Stimulated activated CD8-positive, alpha-beta memory T cell treated with anti-CD3 and anti-CD28 coated beads, Interleukin-15, amount 100 ng/mL, for 1 hour (primary cell): ENCODE data around the gene HGFAC.

Experiments
- DNase-seq: peaks from one replicate; pipeline ENCODE4 v3.0.0-alpha.2; 2020; ENCODE audit warnings: low read depth

The HGFAC gene

DNA sequence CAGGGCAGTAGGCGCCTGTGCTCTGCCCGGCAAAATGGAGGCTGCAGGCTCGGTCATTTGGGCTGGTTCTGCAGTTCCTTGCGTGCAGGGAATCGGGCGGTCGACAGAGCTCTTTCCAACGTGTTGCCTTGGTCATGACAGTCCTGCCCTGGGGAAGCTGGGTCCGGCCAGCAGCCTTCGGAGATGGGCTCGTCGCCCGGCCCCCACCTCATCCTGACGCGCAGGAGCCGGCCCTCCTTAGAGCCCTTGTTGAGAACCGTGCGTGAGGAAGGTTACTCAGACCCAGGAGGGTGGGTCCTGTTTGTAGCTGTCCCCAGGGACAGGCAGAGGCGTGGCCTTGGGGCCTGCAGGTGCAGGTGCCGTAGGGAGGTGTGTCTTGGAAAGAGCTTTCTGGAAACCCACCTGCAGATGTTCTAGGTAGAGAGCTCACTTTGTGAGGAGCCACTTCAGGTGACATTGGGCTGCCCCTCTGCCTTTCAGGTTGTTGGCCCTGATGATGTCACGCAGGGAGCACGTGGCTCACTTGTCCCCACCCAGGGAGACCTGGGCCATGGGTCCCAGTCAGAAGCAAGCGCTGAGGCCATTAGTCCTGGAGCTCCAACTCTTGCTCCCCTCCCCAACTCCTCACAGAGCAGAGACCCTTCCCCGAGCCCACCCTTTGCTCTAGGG lies 15.2 kb upstream of the HGFAC start:
- no peak for DNase-seq

DNA sequence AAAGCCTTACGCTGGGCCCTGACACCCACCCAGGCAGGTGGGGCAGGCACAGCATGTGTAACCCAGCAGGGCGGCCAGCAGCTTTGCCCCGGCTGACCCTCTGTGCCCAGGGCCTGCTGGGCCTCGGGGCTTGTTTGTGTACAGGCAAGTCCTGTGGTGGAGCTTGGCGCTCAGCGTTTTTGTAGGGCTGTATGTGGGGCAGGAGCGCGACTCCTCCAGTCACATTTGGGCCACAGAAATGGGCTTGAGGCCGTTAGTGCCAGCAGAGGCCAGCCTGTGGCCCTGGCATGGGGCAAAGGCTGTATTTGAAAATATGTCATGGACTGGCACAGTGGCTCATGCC lies 14.7 kb upstream of the HGFAC start:
- DNase-seq: no peak

DNA sequence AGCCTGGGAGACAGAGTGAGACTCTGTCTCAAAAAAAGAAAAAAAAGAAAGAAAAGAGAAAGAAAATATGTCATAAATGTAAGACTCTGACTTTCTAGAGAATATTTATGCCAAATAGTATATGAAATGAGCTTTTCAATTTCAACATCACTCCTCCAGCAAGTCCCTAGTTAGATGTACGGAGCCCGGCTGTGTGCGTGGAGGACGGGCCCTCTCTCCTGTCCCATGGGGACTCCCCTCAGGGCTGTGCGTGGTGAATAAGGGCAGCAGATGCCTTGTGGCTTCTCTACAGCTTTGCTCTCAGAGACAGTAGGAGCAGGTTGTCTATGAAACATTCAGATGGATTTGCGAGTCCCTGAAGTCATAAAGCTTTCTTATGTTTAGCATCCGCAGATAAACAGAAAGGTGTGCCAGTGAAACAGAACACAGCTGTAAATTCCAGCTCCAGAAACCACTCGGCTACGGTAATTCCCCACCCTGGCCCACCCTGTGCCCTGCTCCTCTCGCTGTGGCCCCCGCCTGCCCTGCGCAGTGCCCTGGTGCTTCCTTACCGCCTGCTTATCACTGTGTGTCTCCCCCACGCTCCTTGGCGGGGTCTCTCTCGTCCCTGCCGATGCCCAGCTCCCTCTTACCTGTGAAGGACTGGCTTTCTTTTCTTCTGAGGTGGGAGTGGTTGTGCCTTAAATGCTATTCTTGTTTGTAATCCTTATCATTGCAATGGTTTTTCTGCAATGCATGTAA lies 13.9 kb upstream of the HGFAC start:
- DNase-seq: no peak

DNA sequence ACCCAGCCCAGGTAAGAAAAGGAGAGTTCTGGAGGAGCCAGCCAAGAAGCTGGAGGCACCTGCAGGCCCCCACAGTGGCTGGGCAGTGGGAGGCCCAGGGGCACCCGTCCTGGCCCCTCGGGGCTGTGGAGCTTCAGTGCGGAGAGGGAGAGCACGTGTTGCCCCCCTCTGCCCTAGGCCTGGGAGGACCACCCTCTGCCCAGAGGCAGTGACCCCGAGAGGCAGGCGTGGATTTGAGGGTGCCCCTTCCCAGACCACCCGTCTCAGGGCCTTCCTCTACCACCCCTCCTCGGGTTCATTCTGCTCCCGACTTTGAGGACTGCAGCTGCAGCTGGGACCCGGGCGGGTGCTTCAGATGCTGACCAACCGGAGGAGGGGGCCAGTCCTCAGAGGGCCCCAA lies 12.1 kb upstream of the HGFAC start:
- no peak for DNase-seq

DNA sequence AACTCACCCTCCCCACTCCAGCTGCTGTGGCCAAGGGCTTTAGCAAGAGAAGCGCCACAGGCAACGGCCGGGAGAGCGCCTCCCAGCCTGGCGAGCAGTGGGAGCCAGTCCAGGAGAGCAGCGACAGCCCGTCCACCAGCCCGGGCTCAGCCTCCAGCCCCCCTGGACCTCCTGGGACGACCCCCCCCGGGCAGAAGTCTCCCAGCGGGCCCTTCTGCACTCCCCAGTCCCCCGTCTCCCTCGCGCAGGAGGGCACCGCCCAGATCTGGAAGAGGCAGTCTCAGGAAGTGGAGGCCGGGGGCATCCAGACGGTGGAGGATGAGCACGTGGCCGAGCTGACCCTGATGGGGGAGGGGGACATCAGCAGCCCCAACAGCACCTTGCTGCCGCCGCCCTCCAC lies 11.2 kb upstream of the HGFAC start:
- DNase-seq: no peak

DNA sequence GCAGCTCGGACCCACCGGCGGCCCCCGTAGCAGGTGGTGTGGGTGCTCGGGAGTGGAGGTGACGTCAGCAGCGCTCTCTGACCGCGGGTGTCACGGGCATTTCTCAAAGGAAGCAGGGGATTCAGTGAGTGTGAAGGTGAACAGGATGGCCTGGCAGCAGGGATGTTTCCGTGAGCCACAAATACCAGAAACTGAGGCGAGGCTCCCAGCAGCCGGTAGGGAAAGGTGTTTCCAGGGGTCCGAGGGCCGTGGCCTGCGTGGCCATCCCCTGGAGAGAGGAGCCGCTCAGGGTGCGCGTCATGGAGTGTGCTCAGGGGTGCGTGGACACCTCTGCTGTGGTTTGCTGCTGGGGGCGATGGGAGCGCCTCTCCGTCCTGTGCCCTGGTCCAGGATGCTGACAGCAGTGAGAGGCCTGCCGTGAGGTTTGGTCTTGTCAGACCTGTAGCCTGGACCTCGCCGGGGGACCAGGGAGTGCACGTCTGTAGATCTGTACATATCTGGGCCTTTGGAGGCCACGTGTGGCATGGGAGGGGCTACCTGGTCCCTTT lies 10.2 kb upstream of the HGFAC start:
- no peak for DNase-seq

DNA sequence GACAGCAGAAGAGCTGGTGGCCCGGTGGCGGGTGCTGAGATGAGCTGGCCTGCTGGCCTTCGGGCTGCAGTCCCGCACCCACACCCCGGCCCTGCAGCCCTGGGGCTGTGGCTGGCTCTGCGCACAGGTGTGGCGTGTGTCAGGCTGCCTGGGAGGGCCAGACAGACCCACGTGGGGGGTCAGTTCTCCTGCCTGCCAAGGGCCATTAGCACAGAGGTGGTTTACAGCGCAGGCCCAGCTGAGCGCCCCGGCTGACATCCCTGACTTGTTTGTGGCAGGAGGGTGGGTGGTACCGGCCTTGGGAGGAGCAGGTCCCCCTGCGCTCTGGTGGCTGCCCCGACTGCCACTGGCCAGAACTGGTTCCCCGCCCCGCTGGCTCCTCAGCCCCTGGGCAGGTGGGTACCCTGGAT lies 9.4 kb upstream of the HGFAC start:
- no peak for DNase-seq

DNA sequence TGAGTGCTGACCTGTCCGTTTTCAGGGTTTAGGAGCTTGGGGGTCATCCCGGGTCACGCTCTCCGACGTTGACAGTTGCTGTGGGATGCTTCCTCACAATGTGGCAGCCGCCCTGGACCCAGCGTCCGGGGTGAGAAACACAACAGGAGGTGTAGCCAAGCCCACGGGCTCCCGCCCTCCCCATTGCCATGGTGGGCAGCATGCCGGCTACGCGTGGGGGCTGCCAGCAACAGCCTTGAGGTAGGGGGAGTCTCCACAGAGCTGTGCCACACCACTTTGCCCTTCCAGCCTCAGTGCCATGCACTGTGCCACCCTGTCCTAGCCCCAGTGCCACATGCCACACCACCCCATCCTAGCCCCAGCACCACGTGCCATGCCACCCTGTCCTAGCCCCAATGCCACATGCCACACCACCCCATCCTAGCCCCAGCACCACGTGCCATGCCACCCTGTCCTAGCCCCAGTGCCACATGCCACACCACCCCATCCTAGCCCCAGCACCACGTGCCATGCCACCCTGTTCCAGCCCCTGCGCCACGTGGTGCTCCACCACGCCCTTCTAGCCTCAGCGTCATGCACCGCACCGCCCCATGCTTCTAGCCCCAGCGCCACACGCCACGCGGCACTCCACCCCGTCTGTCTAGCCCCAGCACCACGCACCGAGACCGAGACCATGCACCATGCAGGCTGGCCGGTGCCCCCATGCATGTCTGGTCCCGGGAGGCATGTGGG lies 8.5 kb upstream of the HGFAC start:
- DNase-seq: no peak

DNA sequence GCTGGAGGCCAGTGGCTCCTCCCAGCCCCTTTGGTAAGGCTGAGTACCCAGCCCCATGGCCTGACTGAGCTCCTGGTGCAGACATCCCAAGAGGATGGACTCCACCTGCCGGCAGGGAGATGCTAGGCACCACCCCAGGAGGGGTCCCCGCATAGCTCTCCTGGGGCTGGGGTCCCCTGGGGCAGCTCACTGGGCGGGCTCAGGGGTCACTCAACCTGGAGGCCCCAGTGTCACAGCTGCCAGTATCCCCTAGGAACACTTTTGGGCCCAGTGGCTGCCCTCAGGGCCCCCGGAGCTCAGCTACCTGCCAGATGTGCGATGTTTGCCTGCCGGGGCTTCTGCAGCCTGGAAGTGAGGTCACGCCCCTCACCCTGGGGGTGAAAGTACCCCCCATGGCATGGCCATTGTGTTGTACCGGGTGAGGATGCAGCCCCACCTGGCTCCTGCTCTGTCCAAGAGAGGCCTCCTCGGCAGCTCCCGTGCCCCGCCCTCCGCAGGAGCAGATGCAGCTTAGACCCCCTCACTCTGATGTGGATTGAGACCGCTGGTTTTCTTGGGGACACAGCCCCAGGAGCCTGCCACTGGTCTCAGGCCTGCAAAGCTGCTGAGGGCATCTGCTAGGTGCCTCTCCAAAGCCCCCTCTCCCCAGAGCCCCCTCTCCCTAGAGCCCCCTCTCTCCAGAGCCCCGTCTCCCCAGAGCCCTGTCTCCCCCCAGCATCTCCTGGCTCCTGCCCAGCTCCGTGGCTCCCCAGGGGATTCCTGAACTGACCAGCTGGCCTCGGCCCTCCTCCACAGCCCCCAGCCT lies 6.7 kb upstream of the HGFAC start:
- DNase-seq: no peak

DNA sequence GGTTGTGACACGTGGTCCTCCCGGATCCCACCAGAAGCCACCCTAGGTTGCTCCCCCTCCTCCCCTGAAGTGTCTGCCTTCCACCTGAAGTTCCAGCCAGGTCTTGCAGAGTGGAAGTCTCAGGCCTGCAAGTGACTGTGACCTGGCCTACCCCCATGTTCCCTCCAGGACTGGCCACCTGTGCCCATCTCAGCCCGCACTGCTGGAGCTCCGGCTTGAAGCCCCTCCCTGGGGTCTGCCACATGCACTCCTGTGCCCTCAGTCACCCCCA lies 6.1 kb upstream of the HGFAC start:
- no peak for DNase-seq

DNA sequence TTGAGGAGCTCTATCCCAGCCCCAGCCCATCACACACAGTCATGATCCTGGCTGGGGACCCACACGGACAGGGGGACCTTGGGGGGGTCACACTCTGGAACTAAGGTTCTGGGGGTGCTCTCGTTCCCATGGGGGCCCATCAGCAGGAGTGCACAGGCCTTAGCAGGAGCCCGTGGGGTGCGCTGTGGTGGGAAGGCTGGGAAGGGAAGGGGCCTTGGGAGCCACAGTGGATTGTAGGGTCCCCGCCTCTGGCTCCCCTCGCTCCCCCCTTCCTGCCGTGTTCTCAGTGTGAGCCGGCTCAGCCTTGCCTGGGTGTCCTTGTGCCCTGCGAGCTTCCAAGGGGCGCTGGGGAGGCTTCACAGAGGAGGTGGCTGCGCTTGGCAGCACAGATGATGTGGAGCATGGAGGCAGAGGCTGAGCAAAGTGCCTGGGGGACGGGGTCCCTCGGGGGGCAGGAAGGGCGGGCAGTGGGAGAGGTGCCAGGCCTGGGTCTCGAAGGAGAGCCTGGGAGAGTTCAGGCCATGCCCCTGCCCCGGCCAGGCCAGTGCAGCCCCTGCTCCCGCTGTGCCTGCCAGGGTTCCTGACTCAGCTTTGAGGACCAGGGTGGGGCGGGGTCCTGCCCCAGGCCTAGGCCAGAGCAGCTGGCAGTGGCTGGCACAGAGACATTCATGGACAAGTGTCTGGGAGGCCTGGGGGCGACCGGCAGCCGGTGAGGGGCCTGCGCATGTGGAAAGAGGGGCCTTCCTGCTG lies 5.5 kb upstream of the HGFAC start:
- no peak for DNase-seq

DNA sequence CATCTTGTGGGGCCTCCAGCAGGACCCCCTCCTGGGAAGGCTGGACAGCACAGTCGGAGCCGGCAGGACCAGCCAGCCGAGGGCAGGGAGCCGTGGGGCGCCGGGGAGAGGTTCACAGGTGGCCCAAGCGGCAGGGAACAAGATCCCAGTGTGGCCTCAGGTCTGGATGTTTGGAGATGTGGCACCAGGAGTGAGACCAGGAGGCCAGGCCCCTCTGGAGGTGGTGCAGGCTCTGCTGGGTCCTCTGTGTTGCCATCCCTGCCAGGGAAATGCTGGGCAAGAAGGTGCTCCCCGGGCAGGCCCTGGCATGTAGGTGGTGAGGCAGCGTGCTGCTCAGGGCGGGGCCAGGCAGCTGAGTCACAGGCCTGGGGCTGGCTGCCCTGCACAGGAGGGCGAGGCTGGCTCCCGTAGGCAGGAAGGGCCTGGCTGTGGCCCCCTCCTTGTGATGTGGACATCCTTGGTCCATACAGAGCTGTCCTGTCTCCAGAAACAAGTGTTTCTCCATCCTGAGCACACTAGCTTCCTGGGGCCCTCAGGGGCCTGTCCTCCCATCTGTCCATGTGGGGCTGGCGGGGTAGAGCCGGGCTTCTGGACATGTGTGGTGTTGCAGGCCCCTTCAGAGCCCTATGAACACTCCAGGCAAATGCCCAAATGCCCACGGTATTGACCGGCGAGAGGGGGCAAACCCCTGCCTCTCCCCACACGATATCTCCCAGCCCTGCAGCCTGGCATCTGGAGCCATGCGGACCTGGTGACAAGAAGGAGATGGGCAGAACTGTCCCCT lies 4.8 kb upstream of the HGFAC start:
- no peak for DNase-seq

DNA sequence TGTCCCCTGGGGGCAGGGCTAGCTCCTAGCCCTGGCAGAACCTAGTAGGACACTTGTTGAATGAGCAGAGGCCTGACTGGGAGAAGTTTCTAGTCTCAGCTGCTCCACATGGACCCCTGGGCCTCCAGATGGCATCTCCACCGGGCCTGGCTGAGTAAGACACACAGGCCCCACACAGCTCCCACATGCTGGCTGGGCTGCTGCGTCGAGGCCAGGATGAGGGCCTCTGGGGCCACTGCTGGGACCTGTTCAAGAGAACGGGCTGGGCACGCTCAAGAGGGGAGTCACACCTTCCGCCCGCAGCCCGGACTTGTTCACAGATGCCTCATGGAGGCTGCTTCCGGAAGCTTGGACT lies 4.2 kb upstream of the HGFAC start:
- no peak for DNase-seq

DNA sequence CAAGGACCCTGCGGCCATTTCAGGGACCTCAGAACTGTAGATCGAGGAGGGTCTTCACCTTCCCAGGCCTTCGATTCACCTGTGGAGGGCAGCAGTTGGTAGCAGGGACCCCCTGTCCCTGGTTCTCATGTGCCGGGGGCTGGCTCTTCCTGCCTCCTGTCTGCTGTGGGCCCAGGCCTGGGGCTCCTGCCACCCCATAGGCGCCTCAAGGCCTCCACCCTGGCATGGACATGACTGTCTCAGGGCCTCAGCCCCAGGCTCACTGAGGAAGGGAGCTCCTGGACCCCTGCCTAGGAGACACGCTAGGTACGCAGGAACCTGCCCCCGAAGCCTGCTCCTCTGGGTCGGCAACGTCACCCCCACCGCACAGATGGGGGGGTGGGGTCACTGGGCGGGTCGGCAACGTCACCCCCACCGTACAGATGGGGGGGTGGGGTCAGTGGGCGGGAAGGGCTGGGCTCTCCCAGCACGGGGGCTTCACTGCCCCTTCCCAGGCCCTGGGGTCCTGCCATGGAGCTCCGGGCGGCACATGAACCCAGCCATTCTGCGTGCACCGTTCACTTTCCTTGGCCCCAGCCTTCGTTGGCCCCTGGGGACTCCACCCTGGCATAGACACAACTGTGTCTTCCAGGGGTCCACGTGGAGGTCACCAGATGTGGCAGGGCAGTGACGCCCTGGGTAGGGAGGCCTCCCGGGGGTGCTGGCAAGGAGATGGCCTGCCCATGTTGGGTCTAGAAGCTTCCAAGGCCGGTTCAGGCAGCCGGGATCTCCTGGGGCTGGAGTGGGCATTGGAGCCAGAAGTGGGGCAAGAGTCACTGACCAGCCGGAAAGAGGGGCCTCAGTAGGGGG lies 3.5 kb upstream of the HGFAC start:
- no peak for DNase-seq

DNA sequence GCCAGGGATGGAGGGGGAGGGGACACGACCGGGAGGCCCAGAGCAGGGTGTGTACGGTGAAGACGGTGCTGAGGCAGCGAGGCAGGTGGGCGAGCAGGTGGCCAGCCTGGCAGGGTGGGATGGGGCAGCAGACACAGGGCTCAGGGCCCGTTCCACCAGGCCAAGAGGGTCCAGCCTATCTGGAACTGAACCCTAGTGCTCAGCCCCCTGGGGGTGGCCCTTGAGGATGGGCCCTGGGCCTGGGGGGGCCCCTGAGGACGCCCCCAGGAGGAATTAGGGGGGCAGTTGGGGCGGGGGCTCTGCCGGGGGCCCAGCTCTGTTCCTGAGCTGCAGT lies 3.0 kb upstream of the HGFAC start:
- no peak for DNase-seq

DNA sequence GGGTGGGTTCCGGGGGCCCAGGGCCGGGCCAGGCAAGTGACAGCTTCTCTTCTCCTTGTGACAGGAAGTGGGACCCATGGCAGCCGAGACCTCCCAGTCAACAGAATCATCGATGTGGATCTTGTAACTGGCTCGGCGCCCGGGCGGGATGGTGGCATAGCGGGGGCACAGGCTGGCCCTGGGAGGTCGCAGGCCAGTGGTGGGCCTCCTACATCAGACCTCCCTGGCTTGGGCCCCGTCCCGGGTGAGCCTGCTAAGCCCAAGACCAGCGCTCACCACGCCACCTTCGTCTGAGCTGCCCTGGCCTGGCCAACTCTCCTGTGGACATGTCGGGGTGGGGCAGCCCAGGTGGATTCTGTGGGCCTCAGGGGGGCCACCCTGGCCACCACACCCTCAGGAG lies 2.4 kb upstream of the HGFAC start:
- no peak for DNase-seq

DNA sequence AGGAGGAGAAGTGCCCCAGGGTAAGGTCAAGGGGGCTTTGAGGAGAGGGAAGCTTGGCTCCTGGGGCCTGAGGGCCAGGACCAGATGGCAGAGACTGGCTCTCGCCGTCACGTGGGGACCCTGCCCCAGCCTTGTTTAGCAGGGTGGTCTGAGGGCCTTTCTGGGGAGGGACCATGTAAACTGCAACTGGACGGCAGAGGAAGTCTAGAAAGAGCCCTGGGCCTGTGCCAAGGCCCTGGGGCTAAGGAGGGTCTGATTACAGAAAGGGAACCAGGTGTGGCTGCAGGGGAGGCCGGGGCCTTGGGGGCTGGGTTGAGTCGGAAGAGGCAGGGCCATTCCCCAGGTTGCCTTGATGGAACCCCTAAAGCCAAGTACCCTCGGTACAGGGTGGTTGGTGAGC lies 1.8 kb upstream of the HGFAC start:
- DNase-seq: no peak

DNA sequence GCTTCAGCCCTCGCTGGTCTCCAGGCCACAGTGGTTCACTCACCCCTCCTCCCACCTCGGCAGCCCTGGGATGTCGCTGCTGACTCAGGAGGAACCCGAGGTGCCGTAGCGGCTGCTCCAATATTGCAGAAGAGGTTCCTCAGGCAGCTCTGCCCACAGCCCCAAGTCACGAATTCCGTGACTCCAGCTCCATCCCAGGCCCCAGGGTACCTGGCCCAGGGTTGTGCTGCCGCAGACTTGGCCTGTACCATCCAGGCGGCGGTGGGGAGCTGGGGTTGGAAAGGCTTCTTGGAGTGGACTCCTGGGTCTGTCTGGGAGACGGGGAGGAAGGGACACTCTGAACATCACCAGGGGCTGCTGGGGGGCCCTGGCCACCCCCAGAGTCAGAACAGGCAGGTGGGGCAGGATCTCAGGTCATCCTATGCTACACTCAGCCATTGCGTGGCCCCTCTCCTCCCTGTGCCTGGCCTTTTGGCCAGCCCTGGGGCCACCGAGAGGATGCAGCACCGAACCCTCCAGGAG lies 728 bp upstream of the HGFAC start:
- DNase-seq: no peak

DNA sequence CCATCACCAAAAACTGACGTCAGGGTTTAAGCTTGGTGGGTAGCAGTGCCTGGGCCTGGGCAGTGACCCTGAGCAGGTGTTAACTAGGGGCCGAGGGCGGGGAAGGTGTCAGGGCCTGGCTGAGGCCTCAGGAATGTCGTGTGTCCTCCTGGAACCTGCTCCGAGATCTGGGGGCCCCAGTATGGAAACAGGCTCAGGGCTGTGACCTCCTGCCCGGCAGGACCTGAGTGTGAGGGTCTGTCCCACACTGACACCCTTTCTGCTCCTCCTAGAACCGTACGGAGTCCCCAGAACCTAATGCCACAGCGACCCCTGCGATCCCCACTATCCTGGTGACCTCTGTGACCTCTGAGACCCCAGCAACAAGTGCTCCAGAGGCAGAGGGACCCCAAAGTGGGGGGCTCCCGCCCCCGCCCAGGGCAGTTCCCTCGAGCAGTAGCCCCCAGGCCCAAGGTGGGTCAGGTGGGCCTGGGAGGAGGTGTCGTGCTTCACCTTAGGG lies 741 bp downstream of the HGFAC start:
- no peak for DNase-seq
